ENCODE data around the gene AGXT.

The AGXT gene

GRCh38 chr2:240852671-240853314 lies 15.8 kb upstream of the AGXT start:
- H3K27me3 Mint-ChIP-seq, result peaks cover 3% of the 10 kb centered on the region
- H3K9me3 Mint-ChIP-seq, result peaks cover 8% of the 10 kb centered on the region

GRCh38 chr2:240855670-240856069 lies 13.0 kb upstream of the AGXT start:
- Mint-ChIP-seq H3K27ac (no peak overlapping the region), H3K9me3 (peaks cover 8% of the 10 kb centered on the region), H3K4me1 (ENCODE audit: low read depth) (no peaks in the 10 kb centered on the region), H3K36me3 (ENCODE audit: low read depth) (no peaks in the 10 kb centered on the region), H3K27me3 (peaks cover 6% of the 10 kb centered on the region), H3K4me3 (no peak overlapping the region)

More at GRCh38 chr2:240852671-240853314, 15.8 kb upstream of the AGXT start:
- Mint-ChIP-seq H3K4me1 (ENCODE audit: low read depth) (no peaks in the 10 kb centered on the region), H3K4me3 (no peak overlapping the region), H3K27ac (no peak overlapping the region), H3K36me3 (ENCODE audit: low read depth) (no peaks in the 10 kb centered on the region)

- Mint-ChIP-seq H3K9me3 (peaks cover 8% of the 10 kb centered on the region), H3K36me3 (ENCODE audit: low read depth) (no peaks in the 10 kb centered on the region), H3K27me3 (peaks cover 6% of the 10 kb centered on the region), H3K4me1 (ENCODE audit: low read depth) (no peaks in the 10 kb centered on the region), H3K27ac (no peak overlapping the region), H3K4me3 (no peak overlapping the region)
These were observed 12.3 kb upstream of the AGXT start for GRCh38 chr2:240856151-240856980.

- no peaks in the 10 kb centered on the region for H3K36me3 Mint-ChIP-seq (ENCODE audit: low read depth)
- no peak overlapping the region for H3K27ac Mint-ChIP-seq
- H3K27me3 Mint-ChIP-seq, result peaks cover 3% of the 10 kb centered on the region
- H3K9me3 Mint-ChIP-seq, result peaks cover 8% of the 10 kb centered on the region
- H3K4me1 Mint-ChIP-seq (ENCODE audit: low read depth), result no peaks in the 10 kb centered on the region
- H3K4me3 Mint-ChIP-seq, result no peak overlapping the region
These were observed 11.3 kb upstream of the AGXT start for GRCh38 chr2:240857039-240858008.

GRCh38 chr2:240858321-240858720 lies 10.3 kb upstream of the AGXT start:
- no peaks in the 10 kb centered on the region for H3K36me3 Mint-ChIP-seq (ENCODE audit: low read depth)
- no peak overlapping the region for H3K4me3 Mint-ChIP-seq
- H3K27ac Mint-ChIP-seq, result no peak overlapping the region
- H3K9me3 Mint-ChIP-seq, result peaks cover 8% of the 10 kb centered on the region
- no peaks in the 10 kb centered on the region for H3K4me1 Mint-ChIP-seq (ENCODE audit: low read depth)
- peaks cover 3% of the 10 kb centered on the region for H3K27me3 Mint-ChIP-seq

- Mint-ChIP-seq H3K4me1 (ENCODE audit: low read depth) (no peaks in the 10 kb centered on the region), H3K27ac (no peak overlapping the region), H3K9me3 (peaks cover 8% of the 10 kb centered on the region), H3K36me3 (ENCODE audit: low read depth) (no peaks in the 10 kb centered on the region), H3K27me3 (peaks cover 3% of the 10 kb centered on the region), H3K4me3 (no peak overlapping the region)
These were observed 9.8 kb upstream of the AGXT start for GRCh38 chr2:240858871-240859270.

- Mint-ChIP-seq H3K9me3 (no peaks in the 10 kb centered on the region), H3K4me1 (ENCODE audit: low read depth) (no peaks in the 10 kb centered on the region), H3K4me3 (no peak overlapping the region), H3K27me3 (peaks cover 7% of the 10 kb centered on the region), H3K27ac (no peak overlapping the region), H3K36me3 (ENCODE audit: low read depth) (no peaks in the 10 kb centered on the region)
These were observed 7.1 kb upstream of the AGXT start for GRCh38 chr2:240861547-240861946.

- H3K9me3 Mint-ChIP-seq, result no peaks in the 10 kb centered on the region
- H3K4me3 Mint-ChIP-seq, result no peak overlapping the region
- H3K27me3 Mint-ChIP-seq, result peaks cover 4% of the 10 kb centered on the region
- no peaks in the 10 kb centered on the region for H3K36me3 Mint-ChIP-seq (ENCODE audit: low read depth)
- no peak overlapping the region for H3K27ac Mint-ChIP-seq
- no peaks in the 10 kb centered on the region for H3K4me1 Mint-ChIP-seq (ENCODE audit: low read depth)
These were observed 4.1 kb upstream of the AGXT start for GRCh38 chr2:240864475-240864874.

GRCh38 chr2:240865391-240865790 lies 3.2 kb upstream of the AGXT start:
- Mint-ChIP-seq H3K36me3 (ENCODE audit: low read depth) (no peaks in the 10 kb centered on the region), H3K27me3 (peaks cover 4% of the 10 kb centered on the region), H3K4me3 (no peak overlapping the region), H3K27ac (no peak overlapping the region), H3K9me3 (no peaks in the 10 kb centered on the region), H3K4me1 (ENCODE audit: low read depth) (no peaks in the 10 kb centered on the region)

GRCh38 chr2:240869109-240869955 lies 708 bp downstream of the AGXT start:
- H3K4me3 Mint-ChIP-seq, result no peak overlapping the region
- H3K36me3 Mint-ChIP-seq (ENCODE audit: low read depth), result no peaks in the 10 kb centered on the region
- no peaks in the 10 kb centered on the region for H3K4me1 Mint-ChIP-seq (ENCODE audit: low read depth)
- no peak overlapping the region for H3K27ac Mint-ChIP-seq
- no peaks in the 10 kb centered on the region for H3K9me3 Mint-ChIP-seq
- peaks cover 4% of the 10 kb centered on the region for H3K27me3 Mint-ChIP-seq

- H3K36me3 Mint-ChIP-seq (ENCODE audit: low read depth), result no peaks in the 10 kb centered on the region
- H3K4me1 Mint-ChIP-seq (ENCODE audit: low read depth), result no peaks in the 10 kb centered on the region
- H3K9me3 Mint-ChIP-seq, result no peaks in the 10 kb centered on the region
- H3K27ac Mint-ChIP-seq, result no peak overlapping the region
- peaks cover 4% of the 10 kb centered on the region for H3K27me3 Mint-ChIP-seq
- no peak overlapping the region for H3K4me3 Mint-ChIP-seq
These were observed 1.6 kb downstream of the AGXT start for GRCh38 chr2:240869956-240870875.

- Mint-ChIP-seq H3K27me3 (peaks cover under 1% of the 10 kb centered on the region), H3K4me1 (ENCODE audit: low read depth) (no peaks in the 10 kb centered on the region), H3K4me3 (no peak overlapping the region), H3K9me3 (no peaks in the 10 kb centered on the region), H3K36me3 (ENCODE audit: low read depth) (no peaks in the 10 kb centered on the region), H3K27ac (no peak overlapping the region)
These were observed 2.7 kb downstream of the AGXT start for GRCh38 chr2:240871071-240871958.
